ENCODE measurements around the gene SOX10. TPM values are rescaled to one million over a fixed set of nuclear protein-coding genes. Genes with fewer than 3 reads are reported as not detected.

SOX10 gene
- total RNA-seq, result 1 to 10 TPM; 1.9 to 3.6 TPM
- long read RNA-seq, partial matches to known transcripts, result 1 of 1 reads
- long read RNA-seq, other reads (novel, unspliced or antisense), result 0 of 1 reads

GRCh38 chr22:37983860-37984791 is at the start of gene SOX10:
SOX10 (minus strand) TSS chr22:37984555; CDS start chr22:37983784, 771 bp downstream.
- intact Hi-C loops (cut with DNase I), result no loop called here
- DNase-seq (no peak), ATAC-seq (peak in 1 of 2 donors; percentile 14)

GRCh38 chr22:38033522-38034277 is 49.3 kb upstream of the SOX10 start:
- peak in 1 of 2 donors; percentile 28 for ATAC-seq
- intact Hi-C loops (cut with DNase I), result no loop called here
- DNase-seq, result no peak

- DNase-seq, result no peak
- ATAC-seq, result no peak
Observed at GRCh38 chr22:38032681-38033521, 48.5 kb upstream of the SOX10 start.

GRCh38 chr22:38031491-38031890 is 47.1 kb upstream of the SOX10 start:
- no peak for ATAC-seq
- intact Hi-C loops (cut with DNase I), result no loop called here
- no peak for DNase-seq

More at GRCh38 chr22:38032681-38033521, 48.5 kb upstream of the SOX10 start:
- intact Hi-C loops (cut with DNase I), result no loop called here

- ATAC-seq, result no peak
- DNase-seq, result peak; percentile 30
- intact Hi-C loops (cut with DNase I), result no loop called here
Observed at GRCh38 chr22:38030311-38031133, 46.2 kb upstream of the SOX10 start.

- ATAC-seq (no peak), DNase-seq (no peak)
- intact Hi-C loops (cut with DNase I), result no loop called here
Observed at GRCh38 chr22:38029901-38030300, 45.5 kb upstream of the SOX10 start.

- intact Hi-C loops (cut with DNase I), result no loop called here
- ATAC-seq (no peak), DNase-seq (no peak)
Observed at GRCh38 chr22:38029370-38029769, 45.0 kb upstream of the SOX10 start.

GRCh38 chr22:38028344-38029130 is 44.2 kb upstream of the SOX10 start:
- DNase-seq (no peak), ATAC-seq (no peak)

GRCh38 chr22:38027487-38027886 is 43.1 kb upstream of the SOX10 start:
- ATAC-seq, result no peak
- intact Hi-C loops (cut with DNase I), result no loop called here
- DNase-seq, result no peak

More at GRCh38 chr22:38028344-38029130, 44.2 kb upstream of the SOX10 start:
- intact Hi-C loops (cut with DNase I), result no loop called here

GRCh38 chr22:38026130-38027111 is 42.1 kb upstream of the SOX10 start:
- intact Hi-C loops (cut with DNase I), result no loop called here
- ATAC-seq (no peak), DNase-seq (no peak)

- intact Hi-C loops (cut with DNase I), result no loop called here
- ATAC-seq, result no peak
- DNase-seq, result no peak
Observed at GRCh38 chr22:38025514-38025913, 41.2 kb upstream of the SOX10 start.

GRCh38 chr22:38023045-38023444 is 38.7 kb upstream of the SOX10 start:
- no peak for ATAC-seq
- DNase-seq, result no peak
- intact Hi-C loops (cut with DNase I), result no loop called here

- DNase-seq, result no peak
- intact Hi-C loops (cut with DNase I), result no loop called here
- ATAC-seq, result no peak
Observed at GRCh38 chr22:38021206-38021605, 36.9 kb upstream of the SOX10 start.

- intact Hi-C loops (cut with DNase I), result no loop called here
- no peak for DNase-seq
- ATAC-seq, result no peak
Observed at GRCh38 chr22:38018938-38019827, 34.8 kb upstream of the SOX10 start.

Data from left cardiac atrium (tissue), 4 donors.